SK-N-SH (cell line): ENCODE measurements around the gene DYNC2LI1. TPM values are rescaled to one million over a fixed set of nuclear protein-coding genes. Genes with fewer than 3 reads are reported as not detected.
A peak's percentile ranks its signal among the peaks of the same experiment; 100 is the strongest.

ENCODE experiments used
- CTCF ChIA-PET: fragments of 300-600, 350-600 bp; formaldehyde crosslinking; extraction: SDS; loops from one replicate; lab custom pipeline; 2021; lab: Yijun Ruan, JAX
- POLR2A ChIA-PET: fragments of 350-600 bp; sonication (Branson Sonifier 250); formaldehyde crosslinking; extraction: SDS; loops from one replicate; lab custom pipeline; 2020; ENCODE audit warnings: antibody characterized with exemption, inconsistent platforms; lab: Yijun Ruan, JAX
- DNase-seq: peaks from one replicate; pipeline ENCODE4 v3.0.0; 2012
- H2AFZ ChIP-seq: fragments of 200-600 bp; sonication (generic); 2 replicates; pipeline ENCODE4 v1.8.1; 2016; ENCODE audit warnings: antibody characterized with exemption, mild to moderate bottlenecking, low read depth
- H3F3A ChIP-seq: fragments of 200-600 bp; sonication (generic); replicated peaks from 2 replicates; pipeline ENCODE3; 2016; ENCODE audit warnings: antibody characterized with exemption, mild to moderate bottlenecking; ENCODE audit not compliant: insufficient read depth
- H3K27ac ChIP-seq, 2 experiments: fragments of 200-500 bp in 1 of 2; fragments of 200-600 bp in 1 of 2; sonication (Bioruptor generic) in 1 of 2; sonication (generic), shearing (Covaris generic) in 1 of 2; 2 replicates each; pipeline versions ENCODE4 v1.5.1 to v1.6.1; 2014 to 2016; ENCODE audit warnings: low read depth in 2 of 2, inconsistent platforms in 1 of 2, low read length in 1 of 2, mild to moderate bottlenecking in 1 of 2, mixed read lengths in 1 of 2
- H3K27me3 ChIP-seq: fragments of 200-600 bp; sonication (generic), shearing (Covaris generic); 2 replicates; pipeline ENCODE4 v1.6.1; 2016; ENCODE audit warnings: mixed run types; ENCODE audit not compliant: insufficient read depth
- H3K36me3 ChIP-seq, 2 experiments: fragments of 200-500 bp in 1 of 2; fragments of 200-600 bp in 1 of 2; sonication (Bioruptor generic) in 1 of 2; sonication (generic) in 1 of 2; replicated peaks in 1 of 2; 2 replicates each; pipeline versions ENCODE3 to v1.5.1; 2014 to 2016; ENCODE audit warnings: low read length in 1 of 2, mild to moderate bottlenecking in 1 of 2; ENCODE audit not compliant: insufficient read depth in 2 of 2, control insufficient read depth in 1 of 2
- H3K4me1 ChIP-seq, 2 experiments: fragments of 200-500 bp in 1 of 2; fragments of 200-600 bp in 1 of 2; sonication (Bioruptor generic) in 1 of 2; sonication (generic), shearing (Covaris generic) in 1 of 2; 2 replicates each; pipeline versions ENCODE4 v1.5.1 to v1.6.1; 2014 to 2016; ENCODE audit warnings: low read depth in 1 of 2, low read length in 1 of 2, mixed run types in 1 of 2; ENCODE audit not compliant: insufficient read depth in 2 of 2, control insufficient read depth in 1 of 2
- H3K4me2 ChIP-seq: fragments of 200-600 bp; sonication (generic), shearing (Covaris generic); 2 replicates; pipeline ENCODE4 v1.6.1; 2017; ENCODE audit warnings: mixed run types
- H3K4me3 ChIP-seq, 2 experiments: fragments of 200-500 bp in 1 of 2; fragments of 200-600 bp in 1 of 2; sonication (Bioruptor generic) in 1 of 2; sonication (generic), shearing (Covaris generic) in 1 of 2; 2 replicates each; pipeline versions ENCODE4 v1.5.1 to v1.8.1; 2014 to 2016; ENCODE audit warnings: low read depth in 2 of 2, inconsistent platforms in 1 of 2, low read length in 1 of 2, mild to moderate bottlenecking in 1 of 2, mixed read lengths in 1 of 2, moderate library complexity in 1 of 2
- H3K79me2 ChIP-seq: fragments of 200-600 bp; sonication (generic); 2 replicates; pipeline ENCODE4 v1.8.1; 2017; ENCODE audit warnings: mild to moderate bottlenecking; ENCODE audit not compliant: insufficient read depth
- H3K9ac ChIP-seq: fragments of 200-600 bp; sonication (generic); 2 replicates; pipeline ENCODE4 v1.6.1; 2017; ENCODE audit warnings: mixed run types
- H3K9me2 ChIP-seq: fragments of 200-600 bp; sonication (generic); 2 replicates; pipeline ENCODE4 v1.6.1; 2017; ENCODE audit warnings: mixed run types
- H3K9me3 ChIP-seq: fragments of 200-600 bp; sonication (generic); 2 replicates; pipeline ENCODE4 v1.6.1; 2017; ENCODE audit warnings: mixed run types, mild to moderate bottlenecking, moderate library complexity
- H4K20me1 ChIP-seq: fragments of 200-600 bp; sonication (generic); 2 replicates; pipeline ENCODE4 v1.6.1; 2017; ENCODE audit warnings: mild to moderate bottlenecking, mixed run types; ENCODE audit not compliant: insufficient read depth
- ELF1 ChIP-seq: IDR thresholded peaks from 2 replicates; pipeline ENCODE4 v1.4.0; 2012
- EP300 ChIP-seq, 2 experiments: IDR thresholded peaks; 2 replicates each; pipeline versions ENCODE4 v1.4.0 to v1.6.1; 2012; ENCODE audit warnings: borderline replicate concordance in 1 of 2, low read depth in 1 of 2, low read length in 1 of 2
- FOSL2 ChIP-seq: IDR thresholded peaks from 2 replicates; pipeline ENCODE4 v1.4.0; 2012; ENCODE audit warnings: low read depth, mild to moderate bottlenecking, moderate library complexity, borderline replicate concordance
- FOXJ3 ChIP-seq: sonication (generic); formaldehyde crosslinking; IDR thresholded peaks from 2 replicates; pipeline ENCODE4 v1.5.1; 2020; ENCODE audit warnings: mild to moderate bottlenecking, missing genetic modification reagents
- FOXM1 ChIP-seq: IDR thresholded peaks from 2 replicates; pipeline ENCODE4 v1.4.0; 2012; ENCODE audit warnings: low read depth, mild to moderate bottlenecking
- GABPA ChIP-seq: IDR thresholded peaks from 2 replicates; pipeline ENCODE4 v1.4.0; 2012; ENCODE audit warnings: low read depth, mild to moderate bottlenecking
- IRF3 ChIP-seq: fragments of 150-350 bp; IDR thresholded peaks from 2 replicates; pipeline ENCODE4 v1.6.1; 2016; ENCODE audit warnings: mild to moderate bottlenecking, low read depth, low read length
- JUND ChIP-seq: IDR thresholded peaks from 2 replicates; pipeline ENCODE4 v1.4.0; 2012
- MAX ChIP-seq: IDR thresholded peaks from 2 replicates; pipeline ENCODE4 v1.4.0; 2012; ENCODE audit warnings: low read depth
- MEF2A ChIP-seq: IDR thresholded peaks from 2 replicates; pipeline ENCODE4 v1.4.0; 2012; ENCODE audit warnings: low read depth, borderline replicate concordance
- NFIC ChIP-seq: IDR thresholded peaks from 2 replicates; pipeline ENCODE4 v1.4.0; 2012; ENCODE audit warnings: borderline replicate concordance
- POLR2AphosphoS5 ChIP-seq: IDR thresholded peaks from 2 replicates; pipeline ENCODE4 v1.6.1; 2012; ENCODE audit warnings: low read depth, low read length
- RCOR1 ChIP-seq: fragments of 150-350 bp; IDR thresholded peaks from 2 replicates; pipeline ENCODE4 v1.6.1; 2017; ENCODE audit warnings: antibody characterized with exemption, low read length
- SIN3A ChIP-seq: IDR thresholded peaks from 2 replicates; pipeline ENCODE4 v1.6.1; 2012; ENCODE audit warnings: low read depth, mild to moderate bottlenecking, low read length, moderate library complexity, borderline replicate concordance
- SMC3 ChIP-seq: IDR thresholded peaks from 2 replicates; pipeline ENCODE4 v1.6.1; 2012; ENCODE audit warnings: low read depth, low read length, improper control_type of control experiment
- WGBS: methylation state at CpG from one replicate; pipeline ENCODE4 v1.1.6; 2017; ENCODE audit warnings: low lambda C conversion rate; 5-methylcytosine and 5-hydroxymethylcytosine counted together
- polyA plus RNA-seq, 3 experiments: library from polyadenylated mRNA; depleted of rRNA; stranded (reverse); fragments of >200 nt; gene quantifications; 2 replicates each; pipeline ENCODE4 v1.2.3, GENCODE V29; 2012

DYNC2LI1 gene
- polyA plus RNA-seq, 1 of the 3 experiments (the other 2 are of a cell fraction): 20.4 TPM

- Histone ChIP-seq H2AFZ (no peak overlapping the region), H3K9me2 (no peaks in the 10 kb centered on the region), H3K9ac (no peak overlapping the region), H3K4me1 (peaks cover 0 to 9% of the 10 kb centered on the region in 2 experiments; a peak in 3 of 4 replicates), H3K4me3 (no peak overlapping the region), H4K20me1 (no peaks in the 10 kb centered on the region), H3K36me3 (no peaks in the 10 kb centered on the region), H3F3A (peaks cover 5% of the 10 kb centered on the region), H3K4me2 (0 out of 2 replicates have a peak overlapping the region, but pooled peaks have one; percentile 1), H3K27ac (peak overlapping the region in 1 of 2 experiments; percentile 63; a peak in 2 of 4 replicates), H3K9me3 (no peaks in the 10 kb centered on the region), H3K79me2 (no peaks in the 10 kb centered on the region), H3K27me3 (no peaks in the 10 kb centered on the region)
- ChIA-PET POLR2A (no interaction called here), CTCF (interaction anchor here (1.1 kb wide), 1 partner anchor 9 kb away, joined by 3 read pairs; no protein-coding TSS in a partner anchor)
- 89% methylated on average over 2 of the region's 2 CpGs for WGBS
- TF ChIP-seq RCOR1 (no peak), ELF1 (no peak), IRF3 (no peak), JUND (no peak), GABPA (no peak), SMC3 (no peak), NFIC (no peak)
- DNase-seq: no peak
Observed at GRCh38 chr2:43738257-43738656, 35.6 kb upstream of the DYNC2LI1 start.

GRCh38 chr2:43743706-43744105, 30.1 kb upstream of the DYNC2LI1 start:
- DNase-seq: no peak
- Histone ChIP-seq H3K36me3 (no peaks in the 10 kb centered on the region), H3F3A (peaks cover 6% of the 10 kb centered on the region), H3K9ac (no peak overlapping the region), H3K9me2 (no peaks in the 10 kb centered on the region), H3K27ac (no peak overlapping the region), H3K4me3 (no peak overlapping the region), H4K20me1 (no peaks in the 10 kb centered on the region), H3K79me2 (no peaks in the 10 kb centered on the region), H2AFZ (no peak overlapping the region; the same call in 1 of the 2 replicates), H3K4me2 (no peak overlapping the region), H3K9me3 (no peaks in the 10 kb centered on the region), H3K27me3 (no peaks in the 10 kb centered on the region), H3K4me1 (peaks cover 0 to 11% of the 10 kb centered on the region in 2 experiments; a peak in 1 of 4 replicates)
- CTCF ChIA-PET: interaction anchor here (1.0 to 1.2 kb wide), 2 partner anchors 29 to 57 kb away, joined by 3 read pairs; no protein-coding TSS in a partner anchor
- WGBS: 88% methylated on average over 5 of the region's 5 CpGs
- POLR2A ChIA-PET: no interaction called here
- TF ChIP-seq FOXM1 (no peak), SIN3A (no peak), FOSL2 (no peak), EP300 (IDR thresholded peaks at IDR 0.05; ENCODE audit: borderline replicate concordance in 1 of 2, low read depth in 1 of 2, low read length in 1 of 2) (no peak), MAX (no peak), MEF2A (no peak), FOXJ3 (CRISPR knock-in tag) (no peak), POLR2AphosphoS5 (no peak)
